ENCODE measurements around the gene BMPER.

Gene BMPER

DNA sequence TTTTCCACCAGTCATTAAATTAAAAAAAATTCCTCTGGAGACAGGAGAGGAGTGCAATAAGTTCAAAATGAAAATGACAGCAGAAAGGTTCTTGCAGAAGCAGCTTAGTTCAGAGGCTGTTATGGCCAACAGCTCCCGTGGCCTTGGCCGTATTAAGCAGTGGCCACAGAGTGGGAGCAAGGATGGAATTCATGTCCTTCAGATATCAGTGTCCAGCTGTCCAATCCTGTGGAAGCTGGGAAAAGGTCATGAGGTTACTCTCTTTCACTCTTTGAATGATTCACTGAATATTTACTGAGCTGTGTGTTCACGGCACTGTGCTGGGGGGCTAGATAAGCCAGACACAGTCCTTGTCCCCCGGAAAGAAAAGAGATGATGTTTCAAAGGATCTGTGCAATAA is 231.8 kb downstream of the BMPER start (continued):
- TF ChIP-seq, protein P1, sequence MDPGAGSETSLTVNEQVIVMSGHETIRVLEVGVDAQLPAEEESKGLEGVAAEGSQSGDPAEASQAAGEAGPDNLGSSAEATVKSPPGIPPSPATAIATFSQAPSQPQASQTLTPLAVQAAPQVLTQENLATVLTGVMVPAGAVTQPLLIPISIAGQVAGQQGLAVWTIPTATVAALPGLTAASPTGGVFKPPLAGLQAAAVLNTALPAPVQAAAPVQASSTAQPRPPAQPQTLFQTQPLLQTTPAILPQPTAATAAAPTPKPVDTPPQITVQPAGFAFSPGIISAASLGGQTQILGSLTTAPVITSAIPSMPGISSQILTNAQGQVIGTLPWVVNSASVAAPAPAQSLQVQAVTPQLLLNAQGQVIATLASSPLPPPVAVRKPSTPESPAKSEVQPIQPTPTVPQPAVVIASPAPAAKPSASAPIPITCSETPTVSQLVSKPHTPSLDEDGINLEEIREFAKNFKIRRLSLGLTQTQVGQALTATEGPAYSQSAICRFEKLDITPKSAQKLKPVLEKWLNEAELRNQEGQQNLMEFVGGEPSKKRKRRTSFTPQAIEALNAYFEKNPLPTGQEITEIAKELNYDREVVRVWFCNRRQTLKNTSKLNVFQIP (CRISPR knock-in tag; IDR thresholded peaks at IDR 0.05; ENCODE audit: borderline replicate concordance, low read depth) = no peak
- TF ChIP-seq ZC3H10 (CRISPR knock-in tag; IDR thresholded peaks at IDR 0.05) (no peak), ISL1 (CRISPR knock-in tag; IDR thresholded peaks at IDR 0.05) (no peak), TOX (CRISPR knock-in tag; IDR thresholded peaks at IDR 0.05; ENCODE audit: borderline replicate concordance) (no peak)

- no peak for ATAC-seq
- TF ChIP-seq CSRNP3 (CRISPR knock-in tag; IDR thresholded peaks at IDR 0.05) (no peak), ZC3H10 (CRISPR knock-in tag; IDR thresholded peaks at IDR 0.05) (no peak), ZFP3 (CRISPR knock-in tag; IDR thresholded peaks at IDR 0.05) (no peak), ZFP30 (CRISPR knock-in tag; IDR thresholded peaks at IDR 0.05) (no peak), GLIS3 (CRISPR knock-in tag; IDR thresholded peaks at IDR 0.05) (no peak), ISL1 (CRISPR knock-in tag; IDR thresholded peaks at IDR 0.05) (no peak), ZNF565 (CRISPR knock-in tag; conservative IDR thresholded peaks at IDR 0.05; ENCODE audit: low read depth) (no peak), ZNF8 (CRISPR knock-in tag; IDR thresholded peaks at IDR 0.05) (no peak), CSDC2 (CRISPR knock-in tag; IDR thresholded peaks at IDR 0.05) (no peak), SNAI2 (CRISPR knock-in tag; IDR thresholded peaks at IDR 0.05) (no peak), RARB (CRISPR knock-in tag; IDR thresholded peaks at IDR 0.05) (no peak), ZNF70 (CRISPR knock-in tag; IDR thresholded peaks at IDR 0.05) (no peak), OSR1 (CRISPR knock-in tag; IDR thresholded peaks at IDR 0.05) (no peak), TCF4 (CRISPR knock-in tag; IDR thresholded peaks at IDR 0.05; ENCODE audit: borderline replicate concordance) (no peak), PPARA (CRISPR knock-in tag; IDR thresholded peaks at IDR 0.05; ENCODE audit: borderline replicate concordance) (no peak), BACH2 (CRISPR knock-in tag; IDR thresholded peaks at IDR 0.05; ENCODE audit: borderline replicate concordance) (no peak)
- TF ChIP-seq, protein P2, sequence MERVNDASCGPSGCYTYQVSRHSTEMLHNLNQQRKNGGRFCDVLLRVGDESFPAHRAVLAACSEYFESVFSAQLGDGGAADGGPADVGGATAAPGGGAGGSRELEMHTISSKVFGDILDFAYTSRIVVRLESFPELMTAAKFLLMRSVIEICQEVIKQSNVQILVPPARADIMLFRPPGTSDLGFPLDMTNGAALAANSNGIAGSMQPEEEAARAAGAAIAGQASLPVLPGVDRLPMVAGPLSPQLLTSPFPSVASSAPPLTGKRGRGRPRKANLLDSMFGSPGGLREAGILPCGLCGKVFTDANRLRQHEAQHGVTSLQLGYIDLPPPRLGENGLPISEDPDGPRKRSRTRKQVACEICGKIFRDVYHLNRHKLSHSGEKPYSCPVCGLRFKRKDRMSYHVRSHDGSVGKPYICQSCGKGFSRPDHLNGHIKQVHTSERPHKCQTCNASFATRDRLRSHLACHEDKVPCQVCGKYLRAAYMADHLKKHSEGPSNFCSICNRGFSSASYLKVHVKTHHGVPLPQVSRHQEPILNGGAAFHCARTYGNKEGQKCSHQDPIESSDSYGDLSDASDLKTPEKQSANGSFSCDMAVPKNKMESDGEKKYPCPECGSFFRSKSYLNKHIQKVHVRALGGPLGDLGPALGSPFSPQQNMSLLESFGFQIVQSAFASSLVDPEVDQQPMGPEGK (CRISPR knock-in tag; IDR thresholded peaks at IDR 0.05; ENCODE audit: borderline replicate concordance) = no peak
- TF ChIP-seq, protein P3, sequence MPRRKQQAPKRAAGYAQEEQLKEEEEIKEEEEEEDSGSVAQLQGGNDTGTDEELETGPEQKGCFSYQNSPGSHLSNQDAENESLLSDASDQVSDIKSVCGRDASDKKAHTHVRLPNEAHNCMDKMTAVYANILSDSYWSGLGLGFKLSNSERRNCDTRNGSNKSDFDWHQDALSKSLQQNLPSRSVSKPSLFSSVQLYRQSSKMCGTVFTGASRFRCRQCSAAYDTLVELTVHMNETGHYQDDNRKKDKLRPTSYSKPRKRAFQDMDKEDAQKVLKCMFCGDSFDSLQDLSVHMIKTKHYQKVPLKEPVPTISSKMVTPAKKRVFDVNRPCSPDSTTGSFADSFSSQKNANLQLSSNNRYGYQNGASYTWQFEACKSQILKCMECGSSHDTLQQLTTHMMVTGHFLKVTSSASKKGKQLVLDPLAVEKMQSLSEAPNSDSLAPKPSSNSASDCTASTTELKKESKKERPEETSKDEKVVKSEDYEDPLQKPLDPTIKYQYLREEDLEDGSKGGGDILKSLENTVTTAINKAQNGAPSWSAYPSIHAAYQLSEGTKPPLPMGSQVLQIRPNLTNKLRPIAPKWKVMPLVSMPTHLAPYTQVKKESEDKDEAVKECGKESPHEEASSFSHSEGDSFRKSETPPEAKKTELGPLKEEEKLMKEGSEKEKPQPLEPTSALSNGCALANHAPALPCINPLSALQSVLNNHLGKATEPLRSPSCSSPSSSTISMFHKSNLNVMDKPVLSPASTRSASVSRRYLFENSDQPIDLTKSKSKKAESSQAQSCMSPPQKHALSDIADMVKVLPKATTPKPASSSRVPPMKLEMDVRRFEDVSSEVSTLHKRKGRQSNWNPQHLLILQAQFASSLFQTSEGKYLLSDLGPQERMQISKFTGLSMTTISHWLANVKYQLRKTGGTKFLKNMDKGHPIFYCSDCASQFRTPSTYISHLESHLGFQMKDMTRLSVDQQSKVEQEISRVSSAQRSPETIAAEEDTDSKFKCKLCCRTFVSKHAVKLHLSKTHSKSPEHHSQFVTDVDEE (CRISPR knock-in tag; IDR thresholded peaks at IDR 0.05) = no peak
- TF ChIP-seq, protein P1 (CRISPR knock-in tag; IDR thresholded peaks at IDR 0.05; ENCODE audit: borderline replicate concordance, low read depth) = no peak
Measured at GRCh38 chr7:34138483-34138882, 233.1 kb downstream of the BMPER start.

- no peak for ATAC-seq
- no peak for TF ChIP-seq CSDC2 (CRISPR knock-in tag; IDR thresholded peaks at IDR 0.05)
- TF ChIP-seq ZNF70 (CRISPR knock-in tag; IDR thresholded peaks at IDR 0.05) = no peak
- TF ChIP-seq, protein P1 (CRISPR knock-in tag; IDR thresholded peaks at IDR 0.05; ENCODE audit: borderline replicate concordance, low read depth) = no peak
- no peak for TF ChIP-seq ZNF8 (CRISPR knock-in tag; IDR thresholded peaks at IDR 0.05)
- no peak for TF ChIP-seq RARB (CRISPR knock-in tag; IDR thresholded peaks at IDR 0.05)
- TF ChIP-seq CSRNP3 (CRISPR knock-in tag; IDR thresholded peaks at IDR 0.05) = no peak
- no peak for TF ChIP-seq ZFP3 (CRISPR knock-in tag; IDR thresholded peaks at IDR 0.05)
- TF ChIP-seq BACH2 (CRISPR knock-in tag; IDR thresholded peaks at IDR 0.05; ENCODE audit: borderline replicate concordance) = no peak
- no peak for TF ChIP-seq PPARA (CRISPR knock-in tag; IDR thresholded peaks at IDR 0.05; ENCODE audit: borderline replicate concordance)
- no peak for TF ChIP-seq ZFP30 (CRISPR knock-in tag; IDR thresholded peaks at IDR 0.05)
- TF ChIP-seq TCF4 (CRISPR knock-in tag; IDR thresholded peaks at IDR 0.05; ENCODE audit: borderline replicate concordance) = no peak
- TF ChIP-seq GLIS3 (CRISPR knock-in tag; IDR thresholded peaks at IDR 0.05) = no peak
- TF ChIP-seq, protein P3 (CRISPR knock-in tag; IDR thresholded peaks at IDR 0.05) = no peak
- no peak for TF ChIP-seq TOX (CRISPR knock-in tag; IDR thresholded peaks at IDR 0.05; ENCODE audit: borderline replicate concordance)
- TF ChIP-seq ZNF565 (CRISPR knock-in tag; conservative IDR thresholded peaks at IDR 0.05; ENCODE audit: low read depth) = no peak
Measured at GRCh38 chr7:34139086-34139485, 233.7 kb downstream of the BMPER start.

All from SK-N-SH treated with all-trans-retinoic acid at 6 μM for 48 hours (cell line).